NCI-H1105 treated with DMSO at 0.1 percent for 48 hours (cell line): ENCODE data around the gene FBXO10.
A peak's percentile ranks its signal among the peaks of the same experiment; 100 is the strongest.
"Not testable (repeated sequence)": the region's sequence is repeated elsewhere in the genome, so short reads cannot be mapped to it uniquely, and the experiment has no call there.

Experiments used
- DNase-seq: peaks from one replicate; lab custom pipeline; 2025; lab: John Stamatoyannopoulos, UW

The FBXO10 gene

GRCh38 chr9:37477987-37478619 lies 98.1 kb downstream of the FBXO10 start:
- DNase-seq: not testable (repeated sequence)

GRCh38 chr9:37477443-37477842 lies 98.7 kb downstream of the FBXO10 start:
- DNase-seq: not testable (repeated sequence)

- DNase-seq: no peak
Measured at GRCh38 chr9:37476930-37477329, 99.2 kb downstream of the FBXO10 start.

GRCh38 chr9:37474438-37474837 lies 101.7 kb downstream of the FBXO10 start:
- no peak for DNase-seq

GRCh38 chr9:37473982-37474381 lies 102.2 kb downstream of the FBXO10 start:
- not testable (repeated sequence) for DNase-seq

- no peak for DNase-seq
Measured at GRCh38 chr9:37471942-37472684, 104.1 kb downstream of the FBXO10 start.

- DNase-seq: no peak
Measured at GRCh38 chr9:37468620-37469019, 107.6 kb downstream of the FBXO10 start.

- not testable (repeated sequence) for DNase-seq
Measured at GRCh38 chr9:37467530-37467929, 108.7 kb downstream of the FBXO10 start.

- DNase-seq: peak; percentile 45
Measured at GRCh38 chr9:37466037-37466709, 110.0 kb downstream of the FBXO10 start.

- DNase-seq: peak; percentile 100
Measured at GRCh38 chr9:37465249-37466036, 110.7 kb downstream of the FBXO10 start, which contains the start of gene ZBTB5. TSS of gene ZBTB5 (minus strand) at chr9:37465450. CDS start at chr9:37442551, 22,899 bp downstream.

GRCh38 chr9:37464426-37465248 lies 111.5 kb downstream of the FBXO10 start:
- peak; percentile 90 for DNase-seq

- DNase-seq: no peak
Measured at GRCh38 chr9:37464006-37464405, 112.2 kb downstream of the FBXO10 start.
